Measurements from ENCODE around the gene ELOVL3.

DNA sequence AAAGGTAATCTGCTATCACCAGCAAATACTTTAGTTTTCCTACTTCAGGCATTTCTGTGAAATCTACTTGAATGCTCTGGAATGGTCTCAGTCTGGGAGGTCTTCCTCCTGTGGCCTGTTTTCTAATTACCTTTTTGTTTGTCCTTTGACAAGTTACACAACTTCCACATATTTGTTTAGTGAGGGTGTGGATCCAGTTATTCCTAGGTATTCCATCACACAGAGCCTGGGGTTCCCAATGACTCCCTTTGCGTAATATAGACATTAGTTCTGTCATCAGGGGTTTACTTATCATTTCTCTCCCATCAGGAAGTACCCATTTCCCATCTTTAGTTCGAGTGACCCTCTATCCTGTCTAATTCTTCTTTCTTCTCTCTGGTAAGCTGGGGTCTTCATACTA lies 28.1 kb upstream of the ELOVL3 start:
- TF ChIP-seq, protein P1, sequence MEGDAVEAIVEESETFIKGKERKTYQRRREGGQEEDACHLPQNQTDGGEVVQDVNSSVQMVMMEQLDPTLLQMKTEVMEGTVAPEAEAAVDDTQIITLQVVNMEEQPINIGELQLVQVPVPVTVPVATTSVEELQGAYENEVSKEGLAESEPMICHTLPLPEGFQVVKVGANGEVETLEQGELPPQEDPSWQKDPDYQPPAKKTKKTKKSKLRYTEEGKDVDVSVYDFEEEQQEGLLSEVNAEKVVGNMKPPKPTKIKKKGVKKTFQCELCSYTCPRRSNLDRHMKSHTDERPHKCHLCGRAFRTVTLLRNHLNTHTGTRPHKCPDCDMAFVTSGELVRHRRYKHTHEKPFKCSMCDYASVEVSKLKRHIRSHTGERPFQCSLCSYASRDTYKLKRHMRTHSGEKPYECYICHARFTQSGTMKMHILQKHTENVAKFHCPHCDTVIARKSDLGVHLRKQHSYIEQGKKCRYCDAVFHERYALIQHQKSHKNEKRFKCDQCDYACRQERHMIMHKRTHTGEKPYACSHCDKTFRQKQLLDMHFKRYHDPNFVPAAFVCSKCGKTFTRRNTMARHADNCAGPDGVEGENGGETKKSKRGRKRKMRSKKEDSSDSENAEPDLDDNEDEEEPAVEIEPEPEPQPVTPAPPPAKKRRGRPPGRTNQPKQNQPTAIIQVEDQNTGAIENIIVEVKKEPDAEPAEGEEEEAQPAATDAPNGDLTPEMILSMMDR (IDR thresholded peaks at IDR 0.05) = no peak
- no peak for TF ChIP-seq POLR2A (IDR thresholded peaks at IDR 0.05)
